NCI-H524 (cell line): ENCODE results near the gene HAND1.

Source experiments
- DNase-seq, 2 experiments: peaks; one replicate each; lab custom pipeline; 2025; lab: John Stamatoyannopoulos, UW

The HAND1 gene

GRCh38 chr5:154505567-154505966, 27.5 kb upstream of the HAND1 start:
- DNase-seq: peak; percentile 71 to 89

- no peak for DNase-seq
Measured at GRCh38 chr5:154503698-154504039, 25.6 kb upstream of the HAND1 start.

- no peak for DNase-seq
Measured at GRCh38 chr5:154502180-154502579, 24.2 kb upstream of the HAND1 start.

GRCh38 chr5:154501566-154501965, 23.5 kb upstream of the HAND1 start:
- DNase-seq: peak in 1 of 2 experiments; percentile 17

- no peak for DNase-seq
Measured at GRCh38 chr5:154498994-154499393, 21.0 kb upstream of the HAND1 start.

- no peak for DNase-seq
Measured at GRCh38 chr5:154498591-154498990, 20.6 kb upstream of the HAND1 start.

GRCh38 chr5:154494036-154494435, 16.0 kb upstream of the HAND1 start:
- DNase-seq: peak; percentile 56 to 70

- no peak for DNase-seq
Measured at GRCh38 chr5:154493274-154493673, 15.2 kb upstream of the HAND1 start.

- DNase-seq: no peak
Measured at GRCh38 chr5:154491941-154492340, 13.9 kb upstream of the HAND1 start.

- DNase-seq: no peak
Measured at GRCh38 chr5:154487541-154487940, 9.5 kb upstream of the HAND1 start.

- DNase-seq: peak in 1 of 2 experiments; percentile 43
Measured at GRCh38 chr5:154486427-154486866, 8.4 kb upstream of the HAND1 start.

- DNase-seq: no peak
Measured at GRCh38 chr5:154485850-154486426, 7.9 kb upstream of the HAND1 start.

- DNase-seq: no peak
Measured at GRCh38 chr5:154485096-154485491, 7.1 kb upstream of the HAND1 start.

- DNase-seq: peak in 1 of 2 experiments; percentile 31
Measured at GRCh38 chr5:154484393-154485095, 6.5 kb upstream of the HAND1 start.

GRCh38 chr5:154483654-154484392, 5.8 kb upstream of the HAND1 start:
- peak in 1 of 2 experiments; percentile 8 for DNase-seq

GRCh38 chr5:154482528-154483449, 4.8 kb upstream of the HAND1 start:
- DNase-seq: no peak

- no peak for DNase-seq
Measured at GRCh38 chr5:154481584-154482381, 3.8 kb upstream of the HAND1 start.

- DNase-seq: no peak
Measured at GRCh38 chr5:154480847-154481246, 2.8 kb upstream of the HAND1 start.

GRCh38 chr5:154479944-154480750, 2.1 kb upstream of the HAND1 start:
- no peak for DNase-seq
